ENCODE results near the gene VSX2. TPM values are rescaled to one million over a fixed set of nuclear protein-coding genes. Genes with fewer than 3 reads are reported as not detected.

Gene VSX2
- total and polyA plus RNA-seq, 2 donors (not counting 1 experiment from before 2014, with no cell fraction given), result not detected

- no peaks in the 10 kb centered on the region for H3K79me2 ChIP-seq (ENCODE audit: control insufficient read depth, insufficient read depth, low read length)
- CTCF ChIA-PET, result no interaction called here
- no peak overlapping the region for H3K27ac Mint-ChIP-seq
These were observed 872 bp downstream of the VSX2 start for GRCh38 chr14:74239848-74240793.

More at GRCh38 chr14:74239848-74240793, 872 bp downstream of the VSX2 start:
- Histone ChIP-seq H3K9ac (ENCODE audit: low read length) (peak overlapping the region; percentile 55), H4K20me1 (ENCODE audit: control insufficient read depth, insufficient read depth, low read length, poor library complexity, severe bottlenecking) (no peaks in the 10 kb centered on the region), H3K9me3 (ENCODE audit: control extremely low read depth in 1 of 3, control insufficient read depth in 2 of 3, insufficient read depth in 1 of 3, low read length in 2 of 3) (peaks cover 0 to 21% (median 0%) of the 10 kb centered on the region in 3 donors), H3K4me3 (ENCODE audit: control extremely low read depth in 1 of 5, extremely low read depth in 1 of 5, insufficient read depth in 1 of 5, low read depth in 2 of 5, low read length in 4 of 5) (peak overlapping the region in 4 of 5 experiments; percentile 1 to 60 (median 22)), H2AFZ (ENCODE audit: insufficient read depth, low read depth, low read length, poor library complexity, severe bottlenecking) (peak overlapping the region; percentile 38), H3K4me2 (replicated peaks; ENCODE audit: low read depth, low read length, poor library complexity, severe bottlenecking) (peak overlapping the region; percentile 83), H3K4me1 (ENCODE audit: control insufficient read depth in 2 of 2, insufficient read depth in 2 of 2, low read length in 2 of 2) (peaks cover 27 to 32% of the 10 kb centered on the region in 2 donors), H3K27ac (ENCODE audit: low read length in 2 of 2) (no peak overlapping the region), H3K36me3 (replicated peaks in 1 of 2; ENCODE audit: control extremely low read depth in 1 of 2, control insufficient read depth in 1 of 2, extremely low read depth in 1 of 2, insufficient read depth in 2 of 2, low read length in 1 of 2) (no peaks in the 10 kb centered on the region), H3K27me3 (replicated peaks in 1 of 4; ENCODE audit: control extremely low read depth in 1 of 4, control insufficient read depth in 3 of 4, insufficient read depth in 4 of 4, low read length in 3 of 4) (peaks cover 2 to 82% (median 55%) of the 10 kb centered on the region in 4 experiments)
- Mint-ChIP-seq H3K4me1 (peaks cover 25% of the 10 kb centered on the region), H3K4me3 (peak overlapping the region; percentile 73), H3K9me3 (ENCODE audit: insufficient read depth) (no peaks in the 10 kb centered on the region), H3K27me3 (peaks cover 64% of the 10 kb centered on the region)
- POLR2A ChIA-PET, result no interaction called here
- ATAC-seq (ENCODE audit: low read depth), result no peak
- TF ChIP-seq CTCF (IDR thresholded peaks at IDR 0.05) (no peak), EZH2 (IDR thresholded peaks at IDR 0.05; ENCODE audit: borderline replicate concordance, insufficient read depth, low read depth, low read length, poor library complexity, severe bottlenecking) (peak; percentile 53)
- intact Hi-C loops (cut with micrococcal nuclease), result no loop called here
- peak; percentile 45 for DNase-seq
- whole genome bisulfite sequencing (ENCODE audit: insufficient coverage), result 10% methylated on average over 94 of the region's 94 CpGs
